Occipital lobe (tissue), 2 donors: ENCODE data around the gene DLGAP4. TPM values are rescaled to one million over a fixed set of nuclear protein-coding genes. Genes with fewer than 3 reads are reported as not detected.
A peak's percentile ranks its signal among the peaks of the same experiment; 100 is the strongest.

Experiments used
- DNase-seq: peaks from one replicate; lab custom pipeline; 2025; lab: John Stamatoyannopoulos, UW
- total RNA-seq: library from RNA; depleted of rRNA; stranded (reverse); fragments of >200 nt; gene quantifications from one replicate; pipeline ENCODE4 v1.2.3, GENCODE V29; 2014

The DLGAP4 gene
- total RNA-seq, 1 donor from 2014 or later = 29.9 TPM

GRCh38 chr20:36441027-36441414 is 134.9 kb downstream of the DLGAP4 start:
- DNase-seq = no peak

GRCh38 chr20:36441416-36441815 is 135.3 kb downstream of the DLGAP4 start:
- peak; percentile 47 for DNase-seq

- no peak for DNase-seq
Observed at GRCh38 chr20:36445847-36446246, 139.7 kb downstream of the DLGAP4 start.

GRCh38 chr20:36446557-36446956 is 140.4 kb downstream of the DLGAP4 start:
- DNase-seq = no peak

DNA sequence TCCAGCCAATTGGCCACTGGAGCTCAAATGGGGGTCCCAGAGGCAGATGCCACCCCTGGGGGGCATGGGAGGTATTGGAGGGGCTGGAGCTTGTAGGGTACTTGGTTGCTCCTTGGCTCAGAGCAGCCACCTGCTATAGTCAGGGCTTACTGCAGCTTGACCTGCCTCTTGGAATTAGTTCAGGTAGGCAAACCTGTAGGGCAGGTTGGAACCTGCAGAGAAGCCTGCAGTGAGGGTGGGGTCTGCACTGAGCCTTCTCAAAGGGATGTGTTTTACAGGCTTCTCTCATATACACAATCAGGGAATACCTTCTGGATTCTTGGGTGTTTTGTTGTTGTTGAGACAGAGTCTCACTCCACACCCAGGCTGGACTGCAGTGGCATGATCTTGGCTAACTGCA is 141.0 kb downstream of the DLGAP4 start:
- no peak for DNase-seq

DNA sequence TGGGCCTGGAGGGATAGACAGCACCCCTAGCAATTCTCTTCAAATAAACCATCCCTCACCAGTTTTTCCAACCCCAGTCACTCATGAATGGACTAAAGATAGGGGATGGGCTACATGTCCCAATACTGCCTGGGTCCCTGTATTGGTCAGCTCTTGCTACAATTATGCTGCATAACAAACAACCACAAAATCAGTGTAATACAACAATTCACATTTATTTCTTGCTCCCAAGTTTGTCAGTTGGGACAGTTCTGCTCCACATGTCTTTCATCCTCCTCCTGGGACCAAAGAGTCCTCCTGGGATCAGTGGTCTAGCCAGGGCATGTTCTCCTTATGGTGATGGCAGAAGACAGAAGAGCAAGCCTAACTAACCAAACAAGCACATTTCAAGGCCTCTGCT is 143.5 kb downstream of the DLGAP4 start:
- DNase-seq = no peak

DNA sequence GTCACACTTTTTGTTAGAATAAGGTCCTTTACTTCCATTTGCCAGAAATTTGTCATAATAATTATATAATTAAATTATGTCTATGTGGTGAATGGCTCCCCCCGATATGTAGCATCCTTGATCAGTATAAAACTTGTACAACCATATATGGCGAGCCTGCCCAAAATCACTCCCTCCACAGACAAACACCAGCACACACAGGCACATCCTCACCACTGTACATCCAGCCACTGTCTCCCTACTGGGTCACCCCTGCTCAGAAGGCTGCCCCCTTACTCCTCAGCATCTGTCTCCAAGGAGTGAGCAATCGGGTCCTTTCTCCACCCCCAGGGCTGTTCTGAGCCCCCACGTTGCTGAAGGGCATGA is 148.2 kb downstream of the DLGAP4 start:
- DNase-seq = no peak

- DNase-seq = peak; percentile 55
Observed at GRCh38 chr20:36454698-36455427, 148.7 kb downstream of the DLGAP4 start.

GRCh38 chr20:36455972-36456625 is 150.0 kb downstream of the DLGAP4 start:
- DNase-seq = no peak

DNA sequence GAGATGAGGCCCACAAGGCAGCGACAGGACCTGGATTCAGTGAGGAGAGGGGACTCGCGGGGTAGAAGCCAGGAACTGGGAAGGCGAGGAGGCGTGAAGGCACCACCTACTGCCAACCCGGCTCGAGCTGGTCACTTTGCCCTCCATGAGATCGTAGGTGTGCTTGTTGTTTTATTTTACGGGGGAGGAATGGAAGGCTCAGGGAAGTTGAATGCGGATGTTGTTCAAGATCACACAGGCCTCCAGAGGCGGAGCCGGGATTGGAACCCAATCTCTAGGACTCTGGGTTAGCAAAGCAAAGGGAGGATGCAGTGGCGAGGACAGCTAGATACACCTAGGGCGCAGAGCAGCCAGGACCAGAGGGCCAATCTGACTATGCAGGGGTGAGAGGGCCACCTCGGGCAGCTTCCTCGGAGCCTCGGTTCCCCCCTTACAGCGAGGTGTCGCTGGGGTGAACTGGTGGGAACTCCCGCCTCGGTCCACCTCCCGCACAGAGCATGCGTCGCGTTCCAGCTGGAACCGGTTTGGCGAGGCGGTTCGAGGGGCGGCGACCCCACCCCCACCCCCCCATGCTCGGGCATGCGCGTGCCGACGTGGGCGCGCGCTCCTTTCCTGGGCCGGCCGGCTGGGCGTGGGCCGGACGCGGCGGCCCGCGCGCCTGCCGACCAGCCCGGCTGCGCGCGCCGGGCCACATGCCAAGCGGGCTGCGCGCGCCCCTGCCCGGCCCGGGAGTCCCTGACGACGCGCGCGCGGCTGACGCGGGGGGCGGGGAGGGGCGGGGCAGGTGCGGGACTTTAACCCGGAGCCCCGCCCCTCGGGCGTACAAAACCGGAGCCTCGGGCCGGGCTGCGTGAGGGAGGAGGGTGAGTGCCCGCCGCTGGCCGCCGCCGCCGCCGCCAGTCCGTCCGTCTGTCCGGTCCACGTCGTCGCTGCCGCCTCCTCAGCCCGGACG is 154.8 kb downstream of the DLGAP4 start:
- peak; percentile 90 for DNase-seq

GRCh38 chr20:36461600-36462439 is 155.7 kb downstream of the DLGAP4 start:
- peak; percentile 54 for DNase-seq

- DNase-seq = peak; percentile 42
Observed at GRCh38 chr20:36462440-36463211, 156.5 kb downstream of the DLGAP4 start.

DNA sequence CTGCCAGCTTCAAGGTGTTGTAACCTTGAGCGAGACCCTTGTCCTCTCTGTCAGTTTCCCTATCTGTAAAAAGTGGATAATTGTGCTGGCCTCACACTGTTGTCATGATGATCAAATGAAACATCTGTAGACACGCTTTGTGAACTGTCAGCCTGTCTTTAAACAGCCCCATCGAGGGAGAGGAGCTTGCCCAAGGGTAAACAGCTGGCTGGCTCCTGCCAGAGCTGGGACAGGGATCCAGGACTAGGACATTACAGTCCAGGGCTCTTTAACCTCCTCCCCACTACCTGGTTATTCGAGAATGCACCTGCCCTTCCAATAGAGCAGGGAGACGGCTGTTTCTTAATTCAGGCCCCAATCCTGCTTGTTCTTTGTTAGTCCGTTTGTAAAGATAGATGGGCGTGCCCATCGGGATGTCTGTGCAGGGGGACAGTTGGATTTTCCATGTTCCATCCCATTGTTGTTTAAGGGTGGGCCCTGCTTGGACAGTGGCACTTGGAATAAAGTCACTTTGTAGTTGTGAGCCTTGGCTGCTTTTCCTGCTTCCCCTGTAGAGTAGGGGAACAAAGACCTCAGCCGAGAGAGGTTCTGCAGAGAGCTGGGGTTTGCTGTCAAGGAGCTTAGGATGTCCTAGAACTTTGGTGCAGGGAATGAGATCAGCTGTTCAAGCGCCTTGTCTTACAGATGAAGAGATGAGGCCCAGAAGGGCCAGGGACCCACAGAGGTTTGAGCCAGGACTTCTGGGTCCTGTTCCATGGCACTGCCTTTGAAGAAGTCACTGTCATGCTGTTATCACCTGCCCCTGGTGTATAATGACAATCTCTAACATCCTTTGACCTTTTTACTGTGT is 157.3 kb downstream of the DLGAP4 start:
- DNase-seq = no peak

DNA sequence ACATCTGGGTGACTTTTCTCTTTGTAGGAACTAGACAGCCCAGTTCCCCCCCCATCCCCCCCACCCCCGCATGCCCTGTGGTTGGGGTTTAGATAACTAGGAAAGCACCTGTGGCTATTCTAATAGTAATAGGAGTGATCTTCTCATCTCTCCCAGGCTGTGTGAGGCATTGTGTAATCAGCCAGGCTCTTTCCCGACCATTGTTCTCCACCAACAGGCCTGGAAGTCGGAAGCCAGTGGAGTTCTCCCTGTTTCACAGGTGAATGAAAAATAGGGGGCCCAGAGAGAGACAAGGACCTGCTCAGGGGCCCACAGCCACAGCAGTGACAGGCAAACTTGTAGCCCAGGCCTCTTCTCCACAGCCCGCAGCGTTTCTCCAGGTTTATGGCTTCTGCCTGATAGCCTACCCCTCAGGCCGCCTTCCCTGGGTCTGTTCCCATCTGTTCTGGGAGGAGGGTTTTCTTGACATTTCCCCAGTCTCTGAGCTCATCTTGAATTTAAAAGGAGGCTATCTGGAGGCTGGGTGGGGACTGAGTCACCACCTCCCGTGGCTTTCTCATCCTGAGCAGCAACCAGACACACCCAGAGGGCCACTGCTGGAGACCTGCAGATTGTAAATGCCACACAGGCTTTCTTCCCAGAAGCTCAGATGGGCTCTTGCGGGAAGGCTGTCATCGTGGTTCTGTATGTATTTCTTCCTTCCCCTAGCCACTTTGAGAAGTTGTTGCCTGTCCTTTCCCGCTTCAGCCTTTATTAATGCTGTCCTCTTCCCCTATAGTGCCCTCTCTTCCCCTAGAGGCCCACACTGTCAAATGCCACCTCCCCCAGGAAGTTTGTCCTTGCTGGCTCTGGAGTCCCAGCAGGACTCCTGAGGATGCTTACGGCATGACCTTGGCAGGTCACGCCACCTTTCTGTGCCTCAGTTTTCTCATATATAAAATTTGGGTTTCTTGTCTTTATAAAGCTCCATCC is 159.3 kb downstream of the DLGAP4 start:
- no peak for DNase-seq

GRCh38 chr20:36466089-36466488 is 159.9 kb downstream of the DLGAP4 start:
- DNase-seq = no peak

GRCh38 chr20:36467076-36467999 is 161.2 kb downstream of the DLGAP4 start:
- DNase-seq = peak; percentile 44
